HepG2 (cell line): ENCODE data around the gene LCA5. TPM values are rescaled to one million over a fixed set of nuclear protein-coding genes. Genes with fewer than 3 reads are reported as not detected.
A peak's percentile ranks its signal among the peaks of the same experiment; 100 is the strongest.

Source experiments
- ATF3 ChIP-seq: sonication (generic); formaldehyde crosslinking; IDR thresholded peaks from 2 replicates; pipeline ENCODE4 v1.4.0; 2020; ENCODE audit warnings: missing genetic modification reagents
- BCL6 ChIP-seq: IDR thresholded peaks from 2 replicates; pipeline ENCODE4 v1.6.1; 2016; ENCODE audit warnings: missing genetic modification reagents, missing compliant biosample characterization
- FOXO1 ChIP-seq: sonication (generic); formaldehyde crosslinking; IDR thresholded peaks from 2 replicates; pipeline ENCODE4 v1.4.0; 2020; ENCODE audit warnings: missing genetic modification reagents
- GRHL1 ChIP-seq: sonication (generic); formaldehyde crosslinking; conservative IDR thresholded peaks from 2 replicates; pipeline ENCODE4 v1.8.0; 2022; ENCODE audit warnings: missing genetic modification reagents
- HNRNPH1 ChIP-seq: fragments of 200-400 bp; formaldehyde crosslinking; optimal IDR thresholded peaks from 2 replicates; pipeline ENCODE3; 2017; ENCODE audit warnings: mild to moderate bottlenecking, low read depth, low read length
- IRF2 ChIP-seq: IDR thresholded peaks from 2 replicates; pipeline ENCODE4 v1.6.1; 2018; ENCODE audit warnings: missing genetic modification reagents, missing compliant biosample characterization
- KLF12 ChIP-seq: sonication (generic); formaldehyde crosslinking; IDR thresholded peaks from 2 replicates; pipeline ENCODE4 v1.4.0; 2020; ENCODE audit warnings: missing genetic modification reagents, borderline replicate concordance
- MIER3 ChIP-seq: IDR thresholded peaks from 2 replicates; pipeline ENCODE4 v1.6.1; 2016; ENCODE audit warnings: missing compliant biosample characterization, borderline replicate concordance
- NONO ChIP-seq, 2 experiments: fragments of 450-650 bp in 1 of 2; sonication (generic) in 1 of 2; formaldehyde crosslinking in 1 of 2; IDR thresholded peaks in 1 of 2; conservative IDR thresholded peaks in 1 of 2; 2 replicates each; pipeline versions ENCODE4 v1.6.1 to v1.8.0; 2017 to 2022; ENCODE audit warnings: mild to moderate bottlenecking in 1 of 2, missing genetic modification reagents in 1 of 2, moderate library complexity in 1 of 2
- PAWR ChIP-seq: sonication (generic); formaldehyde crosslinking; IDR thresholded peaks from 2 replicates; pipeline ENCODE4 v1.4.0; 2020; ENCODE audit warnings: missing genetic modification reagents, mild to moderate bottlenecking, borderline replicate concordance
- RFX5 ChIP-seq: IDR thresholded peaks from 2 replicates; pipeline ENCODE4 v1.6.1; 2011; ENCODE audit warnings: low read depth, low read length, improper control_type of control experiment
- SMAD9 ChIP-seq: sonication (generic); formaldehyde crosslinking; IDR thresholded peaks from 2 replicates; pipeline ENCODE4 v1.5.1; 2020; ENCODE audit warnings: mild to moderate bottlenecking, missing genetic modification reagents
- STAG1 ChIP-seq: sonication (generic); formaldehyde crosslinking; IDR thresholded peaks from 2 replicates; pipeline ENCODE4 v1.4.0; 2020; ENCODE audit warnings: missing genetic modification reagents
- TCF7 ChIP-seq: sonication (generic); IDR thresholded peaks from 2 replicates; pipeline ENCODE4 v1.6.1; 2016; ENCODE audit warnings: antibody characterized with exemption, low read depth
- TERF1 ChIP-seq: sonication (generic); formaldehyde crosslinking; IDR thresholded peaks from 2 replicates; pipeline ENCODE4 v1.8.0; 2022; ENCODE audit warnings: mild to moderate bottlenecking, missing genetic modification reagents, moderate library complexity
- ZBTB42 ChIP-seq: sonication (generic); formaldehyde crosslinking; IDR thresholded peaks from 2 replicates; pipeline ENCODE4 v1.5.0; 2020; ENCODE audit warnings: mild to moderate bottlenecking, missing genetic modification reagents
- ZC3H4 ChIP-seq: sonication (generic); formaldehyde crosslinking; IDR thresholded peaks from 2 replicates; pipeline ENCODE4 v1.4.0; 2020; ENCODE audit warnings: missing genetic modification reagents, borderline replicate concordance
- ZFP36L1 ChIP-seq: sonication (generic); formaldehyde crosslinking; IDR thresholded peaks from 2 replicates; pipeline ENCODE4 v1.8.0; 2022; ENCODE audit warnings: mild to moderate bottlenecking, missing genetic modification reagents, moderate library complexity
- ZKSCAN5 ChIP-seq: sonication (generic); formaldehyde crosslinking; IDR thresholded peaks from 2 replicates; pipeline ENCODE4 v1.5.1; 2020; ENCODE audit warnings: mild to moderate bottlenecking, missing genetic modification reagents
- ZNF101 ChIP-seq: sonication (generic); formaldehyde crosslinking; IDR thresholded peaks from 2 replicates; pipeline ENCODE4 v1.4.0; 2020; ENCODE audit warnings: mild to moderate bottlenecking, low read depth, missing genetic modification reagents, borderline replicate concordance
- ZNF30 ChIP-seq: sonication (generic); formaldehyde crosslinking; IDR thresholded peaks from 2 replicates; pipeline ENCODE4 v1.5.0; 2020; ENCODE audit warnings: mild to moderate bottlenecking, missing genetic modification reagents
- ZNF317 ChIP-seq: sonication (generic); formaldehyde crosslinking; IDR thresholded peaks from 2 replicates; pipeline ENCODE4 v1.5.0; 2020; ENCODE audit warnings: mild to moderate bottlenecking, missing genetic modification reagents
- ZNF354B ChIP-seq: sonication (generic); formaldehyde crosslinking; IDR thresholded peaks from 2 replicates; pipeline ENCODE4 v1.8.0; 2022; ENCODE audit warnings: mild to moderate bottlenecking, missing genetic modification reagents
- ZNF556 ChIP-seq: sonication (generic); formaldehyde crosslinking; IDR thresholded peaks from 2 replicates; pipeline ENCODE4 v1.4.0; 2020; ENCODE audit warnings: mild to moderate bottlenecking, missing genetic modification reagents, borderline replicate concordance
- ZNF567 ChIP-seq: sonication (generic); formaldehyde crosslinking; IDR thresholded peaks from 2 replicates; pipeline ENCODE4 v1.8.1; 2023; ENCODE audit warnings: mild to moderate bottlenecking, missing genetic modification reagents, borderline replicate concordance
- ZNF629 ChIP-seq: sonication (generic); formaldehyde crosslinking; conservative IDR thresholded peaks from 2 replicates; pipeline ENCODE4 v1.5.0; 2020; ENCODE audit warnings: missing genetic modification reagents
- ZNF710 ChIP-seq: sonication (generic); formaldehyde crosslinking; IDR thresholded peaks from 2 replicates; pipeline ENCODE4 v1.5.0; 2020; ENCODE audit warnings: mild to moderate bottlenecking, missing genetic modification reagents, borderline replicate concordance
- ZNF781 ChIP-seq: sonication (generic); formaldehyde crosslinking; IDR thresholded peaks from 2 replicates; pipeline ENCODE4 v1.5.1; 2020; ENCODE audit warnings: borderline replicate concordance, mild to moderate bottlenecking, missing genetic modification reagents; ENCODE audit errors: not compliant biosample characterization
- polyA plus RNA-seq, 8 experiments: library from polyadenylated mRNA; depleted of rRNA in 3 of 8; stranded (reverse) in 7 of 8; unstranded in 1 of 8; fragments of >200 nt; fragmentation: Illumina TruSeq in 4 of 8; extraction: Trizol in 4 of 8; gene quantifications; 2 replicates each; pipeline versions ENCODE4 v1.2.1 to v1.2.3, GENCODE V29; 2011 to 2016; ENCODE audit warnings: low read depth in 4 of 8, missing spikeins in 1 of 8, mixed read lengths in 1 of 8; ENCODE audit not compliant: insufficient read depth in 1 of 8
- total RNA-seq, 5 experiments: library from RNA; depleted of rRNA; stranded (reverse); fragments of >200 nt; fragmentation: Illumina TruSeq; extraction: Trizol; gene quantifications; 2 replicates each; pipeline ENCODE4 v1.2.3, GENCODE V29; 2016; ENCODE audit warnings: low read depth in 1 of 5

Gene LCA5
- total and polyA plus RNA-seq, 2 of the 13 experiments (the other 11 are each of a cell fraction or from before 2014, with no cell fraction given) = 0.84 to 4.6 TPM

- TF ChIP-seq ZKSCAN5 (CRISPR knock-in tag) = no peak
- TF ChIP-seq TERF1 (CRISPR knock-in tag) = no peak
- no peak for TF ChIP-seq ZNF30 (CRISPR knock-in tag)
- peak; percentile 4; the same call in 1 of the 2 replicates for TF ChIP-seq STAG1 (CRISPR knock-in tag)
- no peak for TF ChIP-seq HNRNPH1
- TF ChIP-seq ZNF354B (CRISPR knock-in tag) = no peak
- peak; percentile 89 for TF ChIP-seq ATF3 (CRISPR knock-in tag)
- TF ChIP-seq ZNF567 (CRISPR knock-in tag) = no peak
- no peak for TF ChIP-seq ZNF781 (CRISPR knock-in tag)
- no peak for TF ChIP-seq ZNF101 (CRISPR knock-in tag)
- no peak for TF ChIP-seq IRF2 (CRISPR knock-in tag)
- TF ChIP-seq ZNF710 (CRISPR knock-in tag) = no peak
- no peak for TF ChIP-seq ZNF556 (CRISPR knock-in tag)
- no peak for TF ChIP-seq GRHL1 (CRISPR knock-in tag)
- no peak for TF ChIP-seq RFX5
- TF ChIP-seq ZC3H4 (CRISPR knock-in tag) = no peak
- TF ChIP-seq ZNF317 (CRISPR knock-in tag) = no peak
- no peak for TF ChIP-seq ZNF629 (CRISPR knock-in tag)
- no peak for TF ChIP-seq SMAD9 (CRISPR knock-in tag)
- no peak for TF ChIP-seq PAWR (CRISPR knock-in tag)
- no peak for TF ChIP-seq NONO (IDR thresholded peaks at IDR 0.05)
- TF ChIP-seq NONO (CRISPR knock-in tag; conservative IDR thresholded peaks at IDR 0.05) = no peak
- peak; percentile 24; the same call in 1 of the 2 replicates for TF ChIP-seq BCL6 (CRISPR knock-in tag)
- TF ChIP-seq ZBTB42 (CRISPR knock-in tag) = no peak
- peak; percentile 77 for TF ChIP-seq TCF7
- TF ChIP-seq ZFP36L1 (CRISPR knock-in tag) = no peak
- no peak for TF ChIP-seq MIER3 (CRISPR knock-in tag)
- TF ChIP-seq KLF12 (CRISPR knock-in tag) = no peak
- TF ChIP-seq FOXO1 (CRISPR knock-in tag) = peak; percentile 23; the same call in 1 of the 2 replicates
These were observed 73.6 kb downstream of the LCA5 start (continued) for GRCh38 chr6:79463621-79464050.
